HEK293 (cell line): ENCODE data around the gene KPNA6.

Source experiments
- HOXC10 ChIP-seq: sonication (generic); formaldehyde crosslinking; IDR thresholded peaks from 2 replicates; pipeline ENCODE4 v1.8.1; 2023; ENCODE audit warnings: mild to moderate bottlenecking, missing genetic modification reagents
- KLF7 ChIP-seq: fragments of 450-650 bp; formaldehyde crosslinking; IDR thresholded peaks from 2 replicates; pipeline ENCODE4 v1.5.1; 2016; ENCODE audit warnings: missing biosample characterization, missing genetic modification characterization, borderline replicate concordance
- REPIN1 ChIP-seq: fragments of 450-650 bp; formaldehyde crosslinking; IDR thresholded peaks from 2 replicates; pipeline ENCODE4 v1.5.1; 2017; ENCODE audit warnings: missing biosample characterization, missing genetic modification characterization, low read depth
- SP2 ChIP-seq: fragments of 450-650 bp; formaldehyde crosslinking; IDR thresholded peaks from 2 replicates; pipeline ENCODE4 v1.5.1; 2016; ENCODE audit warnings: missing biosample characterization, missing genetic modification characterization
- SP7 ChIP-seq: fragments of 450-650 bp; formaldehyde crosslinking; IDR thresholded peaks from 2 replicates; pipeline ENCODE4 v1.5.1; 2016; ENCODE audit warnings: missing biosample characterization, missing genetic modification characterization
- ZBTB7A ChIP-seq: fragments of 450-650 bp; formaldehyde crosslinking; IDR thresholded peaks from 2 replicates; pipeline ENCODE4 v1.5.1; 2016; ENCODE audit warnings: low read depth, missing biosample characterization, missing genetic modification characterization
- ZBTB8A ChIP-seq: fragments of 450-650 bp; formaldehyde crosslinking; IDR thresholded peaks from 2 replicates; pipeline ENCODE4 v1.5.1; 2016; ENCODE audit warnings: missing biosample characterization, missing genetic modification characterization
- ZFP41 ChIP-seq: fragments of 450-650 bp; formaldehyde crosslinking; IDR thresholded peaks from 2 replicates; pipeline ENCODE4 v1.5.1; 2016; ENCODE audit warnings: missing biosample characterization, missing genetic modification characterization, borderline replicate concordance
- ZFP69B ChIP-seq: fragments of 450-650 bp; formaldehyde crosslinking; IDR thresholded peaks from 2 replicates; pipeline ENCODE4 v1.5.1; 2016; ENCODE audit warnings: missing biosample characterization, missing genetic modification characterization
- ZNF114 ChIP-seq: fragments of 450-650 bp; formaldehyde crosslinking; IDR thresholded peaks from 2 replicates; pipeline ENCODE4 v1.5.0; 2017; ENCODE audit warnings: missing biosample characterization, missing genetic modification characterization
- ZNF132 ChIP-seq: fragments of 450-650 bp; formaldehyde crosslinking; IDR thresholded peaks from 2 replicates; pipeline ENCODE4 v1.5.1; 2017; ENCODE audit warnings: missing biosample characterization, missing genetic modification characterization, borderline replicate concordance
- ZNF2 ChIP-seq: fragments of 450-650 bp; formaldehyde crosslinking; IDR thresholded peaks from 2 replicates; pipeline ENCODE4 v1.5.1; 2016; ENCODE audit warnings: missing biosample characterization, missing genetic modification characterization
- ZNF223 ChIP-seq: fragments of 450-650 bp; formaldehyde crosslinking; IDR thresholded peaks from 2 replicates; pipeline ENCODE4 v1.5.1; 2016; ENCODE audit warnings: missing biosample characterization, missing genetic modification characterization
- ZNF23 ChIP-seq: fragments of 450-650 bp; formaldehyde crosslinking; IDR thresholded peaks from 2 replicates; pipeline ENCODE4 v1.5.1; 2016; ENCODE audit warnings: missing biosample characterization, missing genetic modification characterization, borderline replicate concordance
- ZNF266 ChIP-seq: fragments of 450-650 bp; formaldehyde crosslinking; IDR thresholded peaks from 2 replicates; pipeline ENCODE4 v1.5.1; 2016; ENCODE audit warnings: missing biosample characterization, missing genetic modification characterization, low read depth
- ZNF311 ChIP-seq: fragments of 450-650 bp; formaldehyde crosslinking; IDR thresholded peaks from 2 replicates; pipeline ENCODE4 v1.5.1; 2017; ENCODE audit warnings: missing biosample characterization, missing genetic modification characterization, borderline replicate concordance
- ZNF324 ChIP-seq: fragments of 450-650 bp; formaldehyde crosslinking; IDR thresholded peaks from 2 replicates; pipeline ENCODE4 v1.5.1; 2016; ENCODE audit warnings: missing biosample characterization, missing genetic modification characterization
- ZNF37A ChIP-seq: fragments of 450-650 bp; IDR thresholded peaks from 2 replicates; pipeline ENCODE4 v1.5.1; 2018; ENCODE audit warnings: missing biosample characterization, missing genetic modification characterization
- ZNF426 ChIP-seq: fragments of 450-650 bp; formaldehyde crosslinking; IDR thresholded peaks from 2 replicates; pipeline ENCODE4 v1.5.1; 2017; ENCODE audit warnings: missing biosample characterization, missing genetic modification characterization, mild to moderate bottlenecking, inconsistent platforms, moderate library complexity
- ZNF600 ChIP-seq: fragments of 450-650 bp; formaldehyde crosslinking; IDR thresholded peaks from 2 replicates; pipeline ENCODE4 v1.5.1; 2016; ENCODE audit warnings: missing biosample characterization, missing genetic modification characterization
- ZNF623 ChIP-seq: fragments of 450-650 bp; formaldehyde crosslinking; IDR thresholded peaks from 2 replicates; pipeline ENCODE4 v1.5.1; 2016; ENCODE audit warnings: missing biosample characterization, missing genetic modification characterization
- ZNF664 ChIP-seq: fragments of 450-650 bp; formaldehyde crosslinking; IDR thresholded peaks from 2 replicates; pipeline ENCODE4 v1.5.1; 2016; ENCODE audit warnings: missing biosample characterization, missing genetic modification characterization
- ZNF670 ChIP-seq: fragments of 450-650 bp; formaldehyde crosslinking; IDR thresholded peaks from 2 replicates; pipeline ENCODE4 v1.5.1; 2016; ENCODE audit warnings: missing biosample characterization, missing genetic modification characterization, low read depth
- ZSCAN16 ChIP-seq: fragments of 450-650 bp; formaldehyde crosslinking; IDR thresholded peaks from 2 replicates; pipeline ENCODE4 v1.5.1; 2016; ENCODE audit warnings: missing biosample characterization, missing genetic modification characterization
- ZXDB ChIP-seq: fragments of 450-650 bp; formaldehyde crosslinking; IDR thresholded peaks from 2 replicates; pipeline ENCODE4 v1.5.1; 2016; ENCODE audit warnings: missing biosample characterization, missing genetic modification characterization
- TF ChIP-seq, protein P1 (sequence below): fragments of 450-650 bp; IDR thresholded peaks from 2 replicates; pipeline ENCODE4 v1.5.1; 2018; ENCODE audit warnings: missing biosample characterization, missing genetic modification characterization
- TF ChIP-seq, protein P2 (sequence below): fragments of 450-650 bp; formaldehyde crosslinking; IDR thresholded peaks from 2 replicates; pipeline ENCODE4 v1.5.1; 2016; ENCODE audit warnings: missing biosample characterization, missing genetic modification characterization, borderline replicate concordance
- TF ChIP-seq, protein P3 (sequence below): fragments of 450-650 bp; formaldehyde crosslinking; IDR thresholded peaks from 2 replicates; pipeline ENCODE4 v1.5.1; 2016; ENCODE audit warnings: missing biosample characterization, missing genetic modification characterization
- TF ChIP-seq, protein P4 (sequence below): fragments of 450-650 bp; formaldehyde crosslinking; IDR thresholded peaks from 2 replicates; pipeline ENCODE4 v1.5.1; 2016; ENCODE audit warnings: missing biosample characterization, missing genetic modification characterization
- TF ChIP-seq, protein P5 (sequence below): fragments of 450-650 bp; formaldehyde crosslinking; IDR thresholded peaks from 2 replicates; pipeline ENCODE4 v1.5.1; 2016; ENCODE audit warnings: missing biosample characterization, missing genetic modification characterization

Gene KPNA6

DNA sequence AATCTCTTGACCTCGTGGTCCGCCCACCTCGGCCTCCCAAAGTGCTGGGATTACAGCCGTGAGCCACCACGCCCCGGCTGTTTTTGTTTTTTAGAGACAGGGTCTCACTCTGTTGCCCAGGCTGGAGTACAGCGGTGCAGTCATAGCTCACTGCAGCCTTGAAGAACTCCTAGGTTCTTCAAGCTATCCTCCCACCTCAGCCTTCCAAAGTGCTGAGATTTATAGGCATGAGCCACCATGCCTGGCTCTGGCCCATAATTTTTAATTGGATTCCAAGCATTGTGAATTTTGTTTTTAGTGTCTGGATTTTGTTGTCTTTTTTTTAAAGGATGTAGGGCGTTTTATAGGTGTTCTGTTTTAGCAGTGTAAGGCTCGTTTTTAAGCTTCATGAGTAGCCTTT lies 43.0 kb downstream of the KPNA6 start (continued):
- TF ChIP-seq ZNF223 (tag by site-specific recombination) (no peak), ZNF623 (tag by site-specific recombination) (no peak), HOXC10 (no peak), ZBTB7A (tag by site-specific recombination) (no peak), ZNF664 (tag by site-specific recombination) (no peak), ZNF600 (tag by site-specific recombination) (no peak), ZNF132 (tag by site-specific recombination) (no peak), ZXDB (no peak), ZFP69B (tag by site-specific recombination) (no peak), ZNF114 (no peak), ZBTB8A (tag by site-specific recombination) (peak; percentile 38; the same call in 1 of the 2 replicates), ZNF426 (no peak), ZNF266 (tag by site-specific recombination) (no peak), ZNF324 (no peak), ZNF37A (tag by site-specific recombination) (no peak), REPIN1 (no peak), SP2 (tag by site-specific recombination) (no peak), SP7 (tag by site-specific recombination) (no peak), ZNF670 (no peak), ZNF23 (tag by site-specific recombination) (no peak), ZNF2 (tag by site-specific recombination) (no peak), ZNF311 (tag by site-specific recombination) (no peak), ZSCAN16 (tag by site-specific recombination) (no peak), ZFP41 (tag by site-specific recombination) (no peak), KLF7 (tag by site-specific recombination) (no peak)
- TF ChIP-seq, protein P1, sequence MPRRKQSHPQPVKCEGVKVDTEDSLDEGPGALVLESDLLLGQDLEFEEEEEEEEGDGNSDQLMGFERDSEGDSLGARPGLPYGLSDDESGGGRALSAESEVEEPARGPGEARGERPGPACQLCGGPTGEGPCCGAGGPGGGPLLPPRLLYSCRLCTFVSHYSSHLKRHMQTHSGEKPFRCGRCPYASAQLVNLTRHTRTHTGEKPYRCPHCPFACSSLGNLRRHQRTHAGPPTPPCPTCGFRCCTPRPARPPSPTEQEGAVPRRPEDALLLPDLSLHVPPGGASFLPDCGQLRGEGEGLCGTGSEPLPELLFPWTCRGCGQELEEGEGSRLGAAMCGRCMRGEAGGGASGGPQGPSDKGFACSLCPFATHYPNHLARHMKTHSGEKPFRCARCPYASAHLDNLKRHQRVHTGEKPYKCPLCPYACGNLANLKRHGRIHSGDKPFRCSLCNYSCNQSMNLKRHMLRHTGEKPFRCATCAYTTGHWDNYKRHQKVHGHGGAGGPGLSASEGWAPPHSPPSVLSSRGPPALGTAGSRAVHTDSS (tag by site-specific recombination) = no peak
- TF ChIP-seq, protein P2, sequence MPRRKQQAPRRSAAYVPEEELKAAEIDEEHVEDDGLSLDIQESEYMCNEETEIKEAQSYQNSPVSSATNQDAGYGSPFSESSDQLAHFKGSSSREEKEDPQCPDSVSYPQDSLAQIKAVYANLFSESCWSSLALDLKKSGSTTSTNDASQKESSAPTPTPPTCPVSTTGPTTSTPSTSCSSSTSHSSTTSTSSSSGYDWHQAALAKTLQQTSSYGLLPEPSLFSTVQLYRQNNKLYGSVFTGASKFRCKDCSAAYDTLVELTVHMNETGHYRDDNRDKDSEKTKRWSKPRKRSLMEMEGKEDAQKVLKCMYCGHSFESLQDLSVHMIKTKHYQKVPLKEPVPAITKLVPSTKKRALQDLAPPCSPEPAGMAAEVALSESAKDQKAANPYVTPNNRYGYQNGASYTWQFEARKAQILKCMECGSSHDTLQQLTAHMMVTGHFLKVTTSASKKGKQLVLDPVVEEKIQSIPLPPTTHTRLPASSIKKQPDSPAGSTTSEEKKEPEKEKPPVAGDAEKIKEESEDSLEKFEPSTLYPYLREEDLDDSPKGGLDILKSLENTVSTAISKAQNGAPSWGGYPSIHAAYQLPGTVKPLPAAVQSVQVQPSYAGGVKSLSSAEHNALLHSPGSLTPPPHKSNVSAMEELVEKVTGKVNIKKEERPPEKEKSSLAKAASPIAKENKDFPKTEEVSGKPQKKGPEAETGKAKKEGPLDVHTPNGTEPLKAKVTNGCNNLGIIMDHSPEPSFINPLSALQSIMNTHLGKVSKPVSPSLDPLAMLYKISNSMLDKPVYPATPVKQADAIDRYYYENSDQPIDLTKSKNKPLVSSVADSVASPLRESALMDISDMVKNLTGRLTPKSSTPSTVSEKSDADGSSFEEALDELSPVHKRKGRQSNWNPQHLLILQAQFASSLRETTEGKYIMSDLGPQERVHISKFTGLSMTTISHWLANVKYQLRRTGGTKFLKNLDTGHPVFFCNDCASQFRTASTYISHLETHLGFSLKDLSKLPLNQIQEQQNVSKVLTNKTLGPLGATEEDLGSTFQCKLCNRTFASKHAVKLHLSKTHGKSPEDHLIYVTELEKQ (tag by site-specific recombination) = 0 out of 2 replicates have a peak, but pooled peaks have one; percentile 13
- TF ChIP-seq, protein P3, sequence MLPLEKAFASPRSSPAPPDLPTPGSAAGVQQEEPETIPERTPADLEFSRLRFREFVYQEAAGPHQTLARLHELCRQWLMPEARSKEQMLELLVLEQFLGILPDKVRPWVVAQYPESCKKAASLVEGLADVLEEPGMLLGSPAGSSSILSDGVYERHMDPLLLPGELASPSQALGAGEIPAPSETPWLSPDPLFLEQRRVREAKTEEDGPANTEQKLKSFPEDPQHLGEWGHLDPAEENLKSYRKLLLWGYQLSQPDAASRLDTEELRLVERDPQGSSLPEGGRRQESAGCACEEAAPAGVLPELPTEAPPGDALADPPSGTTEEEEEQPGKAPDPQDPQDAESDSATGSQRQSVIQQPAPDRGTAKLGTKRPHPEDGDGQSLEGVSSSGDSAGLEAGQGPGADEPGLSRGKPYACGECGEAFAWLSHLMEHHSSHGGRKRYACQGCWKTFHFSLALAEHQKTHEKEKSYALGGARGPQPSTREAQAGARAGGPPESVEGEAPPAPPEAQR (tag by site-specific recombination) = no peak
- TF ChIP-seq, protein P4, sequence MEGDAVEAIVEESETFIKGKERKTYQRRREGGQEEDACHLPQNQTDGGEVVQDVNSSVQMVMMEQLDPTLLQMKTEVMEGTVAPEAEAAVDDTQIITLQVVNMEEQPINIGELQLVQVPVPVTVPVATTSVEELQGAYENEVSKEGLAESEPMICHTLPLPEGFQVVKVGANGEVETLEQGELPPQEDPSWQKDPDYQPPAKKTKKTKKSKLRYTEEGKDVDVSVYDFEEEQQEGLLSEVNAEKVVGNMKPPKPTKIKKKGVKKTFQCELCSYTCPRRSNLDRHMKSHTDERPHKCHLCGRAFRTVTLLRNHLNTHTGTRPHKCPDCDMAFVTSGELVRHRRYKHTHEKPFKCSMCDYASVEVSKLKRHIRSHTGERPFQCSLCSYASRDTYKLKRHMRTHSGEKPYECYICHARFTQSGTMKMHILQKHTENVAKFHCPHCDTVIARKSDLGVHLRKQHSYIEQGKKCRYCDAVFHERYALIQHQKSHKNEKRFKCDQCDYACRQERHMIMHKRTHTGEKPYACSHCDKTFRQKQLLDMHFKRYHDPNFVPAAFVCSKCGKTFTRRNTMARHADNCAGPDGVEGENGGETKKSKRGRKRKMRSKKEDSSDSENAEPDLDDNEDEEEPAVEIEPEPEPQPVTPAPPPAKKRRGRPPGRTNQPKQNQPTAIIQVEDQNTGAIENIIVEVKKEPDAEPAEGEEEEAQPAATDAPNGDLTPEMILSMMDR (tag by site-specific recombination) = no peak
- TF ChIP-seq, protein P5, sequence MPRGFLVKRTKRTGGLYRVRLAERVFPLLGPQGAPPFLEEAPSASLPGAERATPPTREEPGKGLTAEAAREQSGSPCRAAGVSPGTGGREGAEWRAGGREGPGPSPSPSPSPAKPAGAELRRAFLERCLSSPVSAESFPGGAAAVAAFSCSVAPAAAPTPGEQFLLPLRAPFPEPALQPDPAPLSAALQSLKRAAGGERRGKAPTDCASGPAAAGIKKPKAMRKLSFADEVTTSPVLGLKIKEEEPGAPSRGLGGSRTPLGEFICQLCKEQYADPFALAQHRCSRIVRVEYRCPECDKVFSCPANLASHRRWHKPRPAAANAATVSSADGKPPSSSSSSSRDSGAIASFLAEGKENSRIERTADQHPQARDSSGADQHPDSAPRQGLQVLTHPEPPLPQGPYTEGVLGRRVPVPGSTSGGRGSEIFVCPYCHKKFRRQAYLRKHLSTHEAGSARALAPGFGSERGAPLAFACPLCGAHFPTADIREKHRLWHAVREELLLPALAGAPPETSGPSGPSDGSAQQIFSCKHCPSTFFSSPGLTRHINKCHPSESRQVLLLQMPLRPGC = no peak
